IMR-90 (cell line): ENCODE data around the gene BARX1. TPM values are rescaled to one million over a fixed set of nuclear protein-coding genes. Genes with fewer than 3 reads are reported as not detected.
"Not testable (repeated sequence)": the region's sequence is repeated elsewhere in the genome, so short reads cannot be mapped to it uniquely, and the experiment has no call there.

Experiments
- ATAC-seq: fragments of 200-7000 bp; cut with Tn5 transposase; 2 replicates; pipeline ENCODE4 v1.9.1; 2020; ENCODE audit warnings: low read depth, mild to moderate bottlenecking, moderate library complexity
- BruUV-seq: library from RNA; stranded (reverse); fragments of 400-500 nt; replicated peaks from 2 replicates; lab custom pipeline; 2021; lab: Mats Ljungman, UMichigan
- CTCF ChIA-PET: fragments of 300-600 bp; formaldehyde crosslinking; extraction: SDS; loops from one replicate; lab custom pipeline; 2021; ENCODE audit warnings: antibody characterized with exemption; lab: Yijun Ruan, JAX
- POLR2A ChIA-PET: fragments of 300-600 bp; sonication (Branson Sonifier 250); formaldehyde crosslinking; loops from one replicate; lab custom pipeline; 2022; ENCODE audit warnings: antibody characterized with exemption; ENCODE audit not compliant: unreplicated experiment; lab: Charles Lee
- DNase-seq: peaks from one replicate; pipeline ENCODE4 v3.0.0; 2013
- H2AFZ ChIP-seq: replicated peaks from 2 replicates; pipeline ENCODE3; 2013; ENCODE audit warnings: low read length, mild to moderate bottlenecking; ENCODE audit not compliant: poor library complexity
- H2AK5ac ChIP-seq: 2 replicates; pipeline ENCODE4 v1.6.1; 2013; ENCODE audit warnings: low read depth, low read length, inconsistent platforms
- H2AK9ac ChIP-seq: replicated peaks from 2 replicates; pipeline ENCODE3; 2013; ENCODE audit warnings: mild to moderate bottlenecking, low read depth, low read length, moderate library complexity; ENCODE audit not compliant: poor library complexity
- H2BK120ac ChIP-seq: 2 replicates; pipeline ENCODE4 v1.6.1; 2013; ENCODE audit warnings: low read depth, low read length, inconsistent platforms
- H2BK15ac ChIP-seq: 3 replicates; pipeline ENCODE4 v1.6.1; 2013; ENCODE audit warnings: low read depth, low read length, inconsistent platforms
- H2BK20ac ChIP-seq: 2 replicates; pipeline ENCODE4 v1.6.1; 2013; ENCODE audit warnings: low read depth, mild to moderate bottlenecking, inconsistent platforms, low read length, moderate library complexity
- H2BK5ac ChIP-seq: 2 replicates; pipeline ENCODE4 v1.6.1; 2013; ENCODE audit warnings: mild to moderate bottlenecking, low read depth, low read length, inconsistent platforms; ENCODE audit not compliant: poor library complexity, severe bottlenecking
- H3K14ac ChIP-seq: replicated peaks from 2 replicates; pipeline ENCODE4 v1.6.1; 2013; ENCODE audit warnings: low read depth, low read length, inconsistent platforms
- H3K18ac ChIP-seq: 2 replicates; pipeline ENCODE4 v1.6.1; 2013; ENCODE audit warnings: low read depth, low read length, control low read depth
- H3K23ac ChIP-seq: 2 replicates; pipeline ENCODE4 v1.6.1; 2013; ENCODE audit warnings: low read depth, low read length, inconsistent platforms
- H3K27ac ChIP-seq: 2 replicates; pipeline ENCODE4 v1.5.1; 2013; ENCODE audit warnings: mild to moderate bottlenecking, control low read depth, low read length; ENCODE audit not compliant: insufficient read depth
- H3K27me3 ChIP-seq: 2 replicates; pipeline ENCODE4 v1.6.1; 2013; ENCODE audit warnings: low read length; ENCODE audit not compliant: control insufficient read depth, insufficient read depth
- H3K36me3 ChIP-seq: 2 replicates; pipeline ENCODE4 v1.6.1; 2013; ENCODE audit warnings: low read length, mixed read lengths; ENCODE audit not compliant: control insufficient read depth, insufficient read depth
- H3K4ac ChIP-seq: 2 replicates; pipeline ENCODE4 v1.6.1; 2013; ENCODE audit warnings: low read depth, low read length, inconsistent platforms
- H3K4me1 ChIP-seq: 2 replicates; pipeline ENCODE4 v1.6.1; 2013; ENCODE audit warnings: low read length, mixed read lengths; ENCODE audit not compliant: control insufficient read depth, insufficient read depth
- H3K4me2 ChIP-seq: 2 replicates; pipeline ENCODE4 v1.6.1; 2013; ENCODE audit warnings: low read depth, mild to moderate bottlenecking, control low read depth, low read length, moderate library complexity
- H3K4me3 ChIP-seq: 2 replicates; pipeline ENCODE4 v1.5.1; 2013; ENCODE audit warnings: low read depth, mild to moderate bottlenecking, control low read depth, low read length, moderate library complexity; ENCODE audit not compliant: insufficient read depth
- H3K56ac ChIP-seq: 2 replicates; pipeline ENCODE4 v1.6.1; 2013; ENCODE audit warnings: low read length, inconsistent platforms; ENCODE audit not compliant: insufficient read depth; ENCODE audit errors: extremely low read depth
- H3K79me1 ChIP-seq, 2 experiments: 2 replicates each; pipeline ENCODE4 v1.6.1; 2013; ENCODE audit warnings: low read length in 2 of 2, inconsistent platforms in 1 of 2, low read depth in 1 of 2
- H3K9ac ChIP-seq: 2 replicates; pipeline ENCODE4 v1.6.1; 2013; ENCODE audit warnings: low read depth, low read length, control low read depth
- H3K9me1 ChIP-seq: 2 replicates; pipeline ENCODE4 v1.6.1; 2013; ENCODE audit warnings: low read length, inconsistent platforms; ENCODE audit not compliant: insufficient read depth
- H3K9me3 ChIP-seq: 2 replicates; pipeline ENCODE4 v1.6.1; 2013; ENCODE audit warnings: low read length; ENCODE audit not compliant: control insufficient read depth, insufficient read depth
- H4K20me1 ChIP-seq: 2 replicates; pipeline ENCODE4 v1.6.1; 2013; ENCODE audit warnings: low read length, inconsistent platforms; ENCODE audit not compliant: insufficient read depth
- H4K5ac ChIP-seq: 2 replicates; pipeline ENCODE4 v1.6.1; 2013; ENCODE audit warnings: mild to moderate bottlenecking, low read depth, low read length, control low read depth
- H4K8ac ChIP-seq, 2 experiments: 2 replicates each; pipeline ENCODE4 v1.6.1; 2013; ENCODE audit warnings: low read depth in 2 of 2, low read length in 2 of 2, control low read depth in 1 of 2, inconsistent platforms in 1 of 2
- H4K91ac ChIP-seq: 2 replicates; pipeline ENCODE4 v1.6.1; 2013; ENCODE audit warnings: low read depth, low read length, inconsistent platforms; ENCODE audit not compliant: insufficient read depth
- WGBS, 2 experiments: methylation state at CpG; one replicate each; pipeline versions ENCODE4 v1.1.5 to v1.1.7; 2013; ENCODE audit warnings: missing lambda C conversion rate in 2 of 2; ENCODE audit not compliant: insufficient read length in 1 of 2; ENCODE audit errors: extremely low coverage in 2 of 2; 5-methylcytosine and 5-hydroxymethylcytosine counted together
- dilution Hi-C: fragments of 300-500 bp; cut with HindIII; formaldehyde crosslinking; loops from one replicate; pipeline ENCODE4 v1.14.3; 2018; ENCODE audit warnings: low sequenced_read_pairs; ENCODE audit not compliant: unreplicated experiment
- in situ Hi-C: fragments of 300-500 bp; cut with MboI; formaldehyde crosslinking; loops from 3 replicates; pipeline ENCODE4 v1.14.3; 2019; ENCODE audit warnings: low sequenced_read_pairs, inconsistent platforms, mixed read lengths
- intact Hi-C: fragments of 100-400 bp; cut with micrococcal nuclease; formaldehyde crosslinking; loops from 2 replicates; pipeline ENCODE4 v1.10.0; 2022
- polyA plus RNA-seq, 3 experiments: library from polyadenylated mRNA; depleted of rRNA; stranded (reverse); fragments of >200 nt; gene quantifications; 2 replicates each; pipeline ENCODE4 v1.2.3, GENCODE V29; 2012; ENCODE audit warnings: low replicate concordance in 1 of 3
- total RNA-seq: library from RNA; depleted of rRNA; stranded (reverse); fragments of >200 nt; gene quantifications from 2 replicates; pipeline ENCODE4 v1.2.3, GENCODE V29; 2012

The BARX1 gene
- total and polyA plus RNA-seq, 2 of the 4 experiments (the other 2 are of a cell fraction) = not detected

- ATAC-seq, intact Hi-C loops: not testable (repeated sequence)
Observed at GRCh38 chr9:93939589-93939988, 15.6 kb downstream of the BARX1 start.

More at GRCh38 chr9:93939589-93939988, 15.6 kb downstream of the BARX1 start:
- H3K4me2 ChIP-seq, H2AFZ ChIP-seq, dilution Hi-C loops, H3K9me1 ChIP-seq, H3K4me3 ChIP-seq, H4K5ac ChIP-seq, H2AK9ac ChIP-seq, H2BK5ac ChIP-seq, H4K91ac ChIP-seq, H4K8ac ChIP-seq, H2BK20ac ChIP-seq, POLR2A ChIA-PET, H3K23ac ChIP-seq, H3K14ac ChIP-seq, H3K4ac ChIP-seq, BruUV-seq, H3K18ac ChIP-seq, CTCF ChIA-PET, H3K56ac ChIP-seq, H4K20me1 ChIP-seq, H3K9me3 ChIP-seq, in situ Hi-C loops, H2AK5ac ChIP-seq, H2BK15ac ChIP-seq, H3K27ac ChIP-seq, H3K79me1 ChIP-seq, H3K36me3 ChIP-seq, H3K4me1 ChIP-seq, H3K9ac ChIP-seq, H2BK120ac ChIP-seq, DNase-seq: not testable (repeated sequence)
- H3K27me3 ChIP-seq = peaks cover 32% of the 10 kb centered on the region
- 89% methylated on average over 3 of the region's 7 CpGs; no CpG with 5 or more reads in 1 of the 2 experiments for WGBS, 2 experiments
